NCI-H345 (cell line): ENCODE results near the gene MEI1.
A peak's percentile ranks its signal among the peaks of the same experiment; 100 is the strongest.

Source experiments
- DNase-seq: peaks from one replicate; lab custom pipeline; 2025; lab: John Stamatoyannopoulos, UW

Gene MEI1

DNA sequence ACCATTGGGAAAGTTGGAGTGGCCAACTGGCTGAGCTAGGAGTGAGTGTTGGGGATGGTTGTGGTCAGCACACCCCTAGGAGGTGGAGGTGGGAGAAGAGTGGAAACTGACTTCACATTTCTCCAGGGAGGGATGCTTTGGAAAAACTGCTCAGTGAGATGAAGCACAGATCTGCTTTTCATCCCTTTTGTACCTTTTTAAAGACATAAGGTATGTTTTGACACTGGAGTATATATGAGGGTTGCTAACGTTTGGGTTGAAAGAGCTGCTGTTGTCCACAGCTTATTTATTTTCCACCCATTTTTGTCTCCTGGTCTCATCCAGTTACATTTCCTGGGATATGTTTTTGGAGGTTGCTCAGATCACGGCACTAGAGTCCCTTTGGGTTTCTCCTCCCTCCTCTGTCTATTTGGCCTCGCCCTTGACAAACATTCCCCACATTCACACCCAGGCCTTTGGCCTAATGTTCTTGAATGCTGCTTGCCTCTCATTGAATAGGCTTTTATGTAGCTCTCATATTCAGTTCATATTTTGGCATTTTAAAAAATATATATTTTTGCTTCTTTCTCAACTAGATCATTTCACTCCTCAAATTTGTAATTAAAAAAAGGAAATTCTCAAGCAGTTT, 141.9 kb downstream of the MEI1 start:
- DNase-seq, result no peak

DNA sequence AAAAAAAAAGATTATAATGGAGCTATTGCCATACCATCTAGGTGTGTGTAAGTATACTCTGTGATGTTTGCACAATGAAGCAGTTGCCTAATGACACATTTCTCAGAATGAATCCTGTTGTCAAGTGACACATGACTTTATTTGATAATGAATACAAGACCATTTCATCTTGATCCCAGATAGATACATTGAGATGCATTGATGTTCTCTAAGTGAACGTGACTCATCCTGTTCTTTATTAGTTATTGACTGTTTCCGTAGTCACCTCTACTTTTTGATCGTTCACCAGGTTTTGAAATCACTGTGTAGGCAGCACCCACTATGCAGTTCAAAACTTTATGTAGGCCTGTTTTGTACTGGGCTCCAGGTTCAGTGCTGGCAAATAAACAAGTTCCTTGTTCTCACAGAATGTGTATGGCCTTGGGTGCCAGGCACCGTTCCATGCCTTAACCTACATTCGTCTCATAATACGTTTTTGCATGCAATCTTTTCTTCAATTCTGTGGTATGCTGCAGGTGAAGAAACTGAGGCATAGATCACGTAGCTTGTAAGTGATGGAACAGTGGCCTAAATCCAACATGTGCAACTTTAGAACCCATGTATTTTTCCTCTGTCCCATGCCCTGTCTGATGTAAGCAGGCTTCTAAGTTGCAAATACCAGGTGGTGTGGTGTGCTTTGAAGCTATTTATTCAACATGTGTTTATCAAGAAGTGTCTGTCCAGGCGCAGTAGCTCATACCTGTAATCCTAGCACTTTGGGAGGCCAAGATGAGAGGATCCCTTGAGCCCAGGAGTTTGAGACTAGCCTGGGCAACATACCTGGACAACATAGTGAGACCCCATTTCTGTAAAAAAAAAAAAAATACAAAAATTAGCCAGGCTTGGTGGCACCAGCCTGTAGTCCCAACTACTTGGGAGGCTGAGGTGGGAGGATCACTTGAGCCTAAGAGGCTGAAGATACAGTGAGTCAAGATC, 144.0 kb downstream of the MEI1 start:
- no peak for DNase-seq

DNA sequence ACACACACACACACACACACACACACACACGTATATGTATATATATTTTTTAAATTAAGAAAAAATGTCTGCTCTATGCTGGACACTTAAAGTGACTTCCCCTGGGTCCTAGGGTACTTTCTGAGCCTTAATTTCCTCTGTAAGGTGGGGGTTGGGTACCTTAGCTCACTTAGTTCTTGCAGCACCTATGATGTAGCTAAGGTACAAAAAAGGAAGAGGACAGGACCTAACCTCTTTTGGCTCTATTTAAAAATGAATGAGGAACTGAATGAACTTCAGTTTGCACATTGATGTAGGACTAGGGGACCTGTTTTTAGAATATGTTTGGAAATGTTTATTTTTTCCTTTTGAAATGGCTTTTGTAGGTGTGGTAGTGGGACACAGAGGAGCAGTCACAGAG, 144.7 kb downstream of the MEI1 start:
- DNase-seq, result no peak

DNA sequence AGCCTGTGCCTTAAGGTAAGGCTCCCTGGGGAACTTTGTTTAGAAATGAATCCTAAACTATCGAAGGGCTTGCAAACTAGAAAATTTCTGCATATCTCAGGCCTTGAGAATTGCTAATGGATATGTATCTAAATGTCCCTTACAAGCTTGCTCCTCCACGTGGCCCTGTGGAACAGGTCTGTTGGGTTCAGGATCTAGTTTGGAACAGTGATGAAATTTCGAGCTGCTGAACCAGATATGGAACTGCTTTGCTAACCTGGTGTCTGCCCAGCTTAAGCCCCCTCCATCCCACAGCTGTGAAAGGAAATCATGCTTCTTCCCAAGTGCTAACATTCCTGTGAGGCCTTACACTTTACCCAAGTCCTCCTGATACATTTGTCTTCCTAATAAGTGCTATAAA, 145.2 kb downstream of the MEI1 start:
- no peak for DNase-seq

DNA sequence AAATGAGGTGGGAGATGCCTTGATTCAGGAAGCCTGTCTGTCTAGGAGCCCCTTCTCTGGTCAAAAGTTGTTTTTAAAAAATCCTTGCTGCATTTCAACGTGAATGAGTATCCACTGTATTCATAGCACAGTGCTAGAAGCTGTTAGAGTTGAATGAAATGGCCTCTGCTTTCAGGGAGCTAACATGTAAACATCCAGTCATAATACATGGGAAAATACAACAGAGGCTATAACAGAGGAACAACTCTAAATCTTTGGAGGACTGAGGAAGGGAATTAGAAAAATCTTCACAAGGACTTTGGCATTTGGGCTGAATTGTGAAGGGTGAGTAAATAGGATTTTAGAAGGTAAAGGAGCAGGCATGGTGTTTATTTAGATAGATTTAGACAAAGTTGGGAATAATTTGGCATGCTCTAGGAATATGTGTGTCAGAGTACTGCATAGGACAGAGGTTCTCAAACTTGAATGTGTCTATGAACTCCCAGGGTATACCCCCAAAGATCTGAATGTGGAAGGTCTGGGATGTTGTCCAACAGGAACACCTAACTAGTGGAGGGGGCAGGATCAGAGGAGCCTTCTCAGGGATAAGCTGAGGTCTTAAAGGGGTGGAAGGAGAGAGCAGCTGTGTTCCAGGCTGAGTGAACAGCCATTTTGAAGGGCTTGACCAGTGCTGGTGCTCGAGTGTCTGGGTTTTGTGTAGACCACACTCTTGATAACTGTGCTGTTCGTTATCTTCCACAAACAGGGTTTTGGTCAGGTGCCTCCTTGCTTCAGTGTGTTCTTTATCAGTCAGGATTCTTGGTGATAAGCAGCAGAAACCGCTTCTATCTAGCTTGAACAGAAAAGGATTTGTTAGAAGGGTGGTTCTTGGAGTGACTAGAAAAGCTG, 146.3 kb downstream of the MEI1 start:
- DNase-seq, result no peak

DNA sequence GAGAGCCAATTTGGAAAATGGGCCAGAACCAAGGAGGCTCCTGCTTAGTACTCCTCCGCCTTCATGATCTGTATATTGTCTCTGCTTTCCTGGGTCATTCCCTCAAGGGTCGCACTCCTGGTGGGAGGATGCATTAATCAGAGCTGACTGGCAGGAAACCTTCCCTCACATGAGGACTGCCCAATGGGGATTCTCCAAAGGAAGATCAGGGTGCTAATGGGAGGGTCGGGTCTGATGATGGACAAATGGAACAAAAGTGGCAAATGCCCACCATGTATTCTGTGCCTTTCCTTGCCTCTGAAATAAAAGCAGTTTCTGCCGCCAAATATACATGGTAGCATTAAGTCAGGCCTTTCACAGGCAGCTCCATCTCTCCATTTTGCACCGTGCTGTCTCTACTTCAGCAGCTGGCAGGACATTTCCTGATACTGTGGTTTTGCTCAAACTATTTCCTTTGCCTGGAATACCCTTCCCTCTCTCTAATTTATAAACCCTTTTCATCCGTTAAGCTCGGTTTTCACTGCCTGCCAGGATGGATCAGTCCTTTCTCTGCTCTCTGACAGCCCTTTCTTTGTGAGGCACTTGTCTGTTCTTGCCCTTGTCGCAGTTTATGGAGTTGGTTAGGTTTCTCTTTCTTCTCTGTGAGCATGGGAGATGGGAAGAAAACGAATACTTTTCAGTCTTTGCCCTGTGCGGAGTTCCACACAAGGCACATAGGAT, 147.1 kb downstream of the MEI1 start:
- DNase-seq, result no peak

DNA sequence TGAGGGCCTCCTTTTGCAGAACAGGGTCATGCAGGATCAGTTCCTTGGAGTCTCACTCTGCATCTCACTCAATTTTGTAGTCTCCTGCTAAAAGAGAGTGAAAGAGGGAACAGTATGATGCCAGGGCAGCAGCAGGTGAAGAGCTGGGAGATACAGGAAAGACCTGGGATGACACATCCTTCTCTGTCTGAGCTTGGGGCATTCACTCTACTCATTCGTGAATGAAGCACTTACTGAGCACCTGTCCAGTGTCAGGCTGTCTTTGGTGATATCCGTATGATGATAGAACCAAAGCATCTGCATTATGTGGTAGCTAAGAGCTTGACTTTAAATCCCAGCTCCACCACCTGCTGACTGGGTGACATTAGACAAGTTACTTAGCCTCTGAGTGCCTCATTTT, 148.0 kb downstream of the MEI1 start:
- DNase-seq, result peak; percentile 20

DNA sequence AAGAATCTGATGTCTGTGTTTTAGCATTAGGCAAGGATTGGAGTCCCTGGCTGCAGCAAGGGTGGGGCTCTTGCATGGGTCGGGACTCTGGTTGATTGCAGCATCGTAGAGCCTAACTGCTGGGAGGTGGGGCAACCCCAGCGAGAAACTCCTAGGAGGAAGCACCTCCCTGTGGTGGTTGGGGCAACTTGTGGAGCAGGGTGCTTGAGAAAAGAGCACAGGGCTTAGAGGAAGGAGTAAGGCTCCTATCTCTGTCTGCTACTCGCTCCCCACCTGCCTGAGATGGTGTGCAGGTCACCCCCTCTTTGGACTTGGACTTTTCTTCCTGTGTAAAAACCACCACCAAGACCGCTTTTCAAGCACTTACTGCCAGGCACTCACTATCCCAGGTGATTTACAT, 149.2 kb downstream of the MEI1 start:
- no peak for DNase-seq
